Measurements from ENCODE around the gene RECK. TPM values are rescaled to one million over a fixed set of nuclear protein-coding genes. Genes with fewer than 3 reads are reported as not detected.
A peak's percentile ranks its signal among the peaks of the same experiment; 100 is the strongest.

The RECK gene
- total RNA-seq, 1 donor from 2014 or later, result 48.2 TPM

- no peak for TF ChIP-seq CTCF (IDR thresholded peaks at IDR 0.05; ENCODE audit: unreplicated experiment)
- Mint-ChIP-seq H3K4me1 (ENCODE audit: unreplicated experiment) (peaks cover 21% of the 10 kb centered on the region), H3K27ac (ENCODE audit: unreplicated experiment) (peak overlapping the region; percentile 97), H3K36me3 (ENCODE audit: low read depth, unreplicated experiment) (peaks cover 15% of the 10 kb centered on the region), H3K4me3 (ENCODE audit: unreplicated experiment) (peak overlapping the region; percentile 4), H3K27me3 (ENCODE audit: unreplicated experiment) (peaks cover 4% of the 10 kb centered on the region), H3K9me3 (ENCODE audit: unreplicated experiment) (no peaks in the 10 kb centered on the region)
- no peak for DNase-seq (ENCODE audit: low spot score)
Observed at GRCh38 chr9:36091026-36091953, 54.6 kb downstream of the RECK start.

- no peak overlapping the region for H3K4me3 Mint-ChIP-seq (ENCODE audit: unreplicated experiment)
- no peaks in the 10 kb centered on the region for H3K9me3 Mint-ChIP-seq (ENCODE audit: unreplicated experiment)
- peaks cover 1% of the 10 kb centered on the region for H3K27me3 Mint-ChIP-seq (ENCODE audit: unreplicated experiment)
- no peak for TF ChIP-seq CTCF (IDR thresholded peaks at IDR 0.05; ENCODE audit: unreplicated experiment)
- H3K27ac Mint-ChIP-seq (ENCODE audit: unreplicated experiment), result peak overlapping the region; percentile 97
- DNase-seq (ENCODE audit: low spot score), result no peak
- peaks cover 21% of the 10 kb centered on the region for H3K4me1 Mint-ChIP-seq (ENCODE audit: unreplicated experiment)
- peaks cover 8% of the 10 kb centered on the region for H3K36me3 Mint-ChIP-seq (ENCODE audit: low read depth, unreplicated experiment)
Observed at GRCh38 chr9:36092014-36092413, 55.3 kb downstream of the RECK start.

GRCh38 chr9:36092509-36093215 lies 55.9 kb downstream of the RECK start:
- TF ChIP-seq CTCF (IDR thresholded peaks at IDR 0.05; ENCODE audit: unreplicated experiment), result no peak
- Mint-ChIP-seq H3K27ac (ENCODE audit: unreplicated experiment) (peak overlapping the region; percentile 80), H3K27me3 (ENCODE audit: unreplicated experiment) (peaks cover 1% of the 10 kb centered on the region), H3K4me1 (ENCODE audit: unreplicated experiment) (peaks cover 21% of the 10 kb centered on the region), H3K9me3 (ENCODE audit: unreplicated experiment) (no peaks in the 10 kb centered on the region), H3K4me3 (ENCODE audit: unreplicated experiment) (no peak overlapping the region), H3K36me3 (ENCODE audit: low read depth, unreplicated experiment) (peaks cover 3% of the 10 kb centered on the region)
- no peak for DNase-seq (ENCODE audit: low spot score)

GRCh38 chr9:36093384-36093783 lies 56.7 kb downstream of the RECK start:
- no peak for TF ChIP-seq CTCF (IDR thresholded peaks at IDR 0.05; ENCODE audit: unreplicated experiment)
- peaks cover 1% of the 10 kb centered on the region for H3K27me3 Mint-ChIP-seq (ENCODE audit: unreplicated experiment)
- no peaks in the 10 kb centered on the region for H3K9me3 Mint-ChIP-seq (ENCODE audit: unreplicated experiment)
- no peak overlapping the region for H3K27ac Mint-ChIP-seq (ENCODE audit: unreplicated experiment)
- peaks cover 3% of the 10 kb centered on the region for H3K36me3 Mint-ChIP-seq (ENCODE audit: low read depth, unreplicated experiment)
- peaks cover 21% of the 10 kb centered on the region for H3K4me1 Mint-ChIP-seq (ENCODE audit: unreplicated experiment)
- no peak for DNase-seq (ENCODE audit: low spot score)
- H3K4me3 Mint-ChIP-seq (ENCODE audit: unreplicated experiment), result no peak overlapping the region

Measured in endothelial cell (in vitro differentiated cells).